Prostate gland (tissue), 2 donors: ENCODE measurements around the gene AP3D1.

Experiments used
- POLR2A ChIP-seq: fragments of 450-650 bp; IDR thresholded peaks from one replicate; pipeline ENCODE4 v1.6.1; 2016; ENCODE audit warnings: antibody characterized with exemption, mild to moderate bottlenecking
- TF ChIP-seq, protein P1 (sequence below), 4 experiments: fragments of 200-600 bp in 2 of 4; fragments of 450-650 bp in 2 of 4; sonication (generic) in 2 of 4; IDR thresholded peaks; 1 replicate in 3 of 4; 2 replicates in 1 of 4; pipeline ENCODE4 v1.5.1; 2016 to 2019; ENCODE audit warnings: antibody characterized with exemption in 4 of 4, mild to moderate bottlenecking in 2 of 4, moderate library complexity in 2 of 4

DNA sequence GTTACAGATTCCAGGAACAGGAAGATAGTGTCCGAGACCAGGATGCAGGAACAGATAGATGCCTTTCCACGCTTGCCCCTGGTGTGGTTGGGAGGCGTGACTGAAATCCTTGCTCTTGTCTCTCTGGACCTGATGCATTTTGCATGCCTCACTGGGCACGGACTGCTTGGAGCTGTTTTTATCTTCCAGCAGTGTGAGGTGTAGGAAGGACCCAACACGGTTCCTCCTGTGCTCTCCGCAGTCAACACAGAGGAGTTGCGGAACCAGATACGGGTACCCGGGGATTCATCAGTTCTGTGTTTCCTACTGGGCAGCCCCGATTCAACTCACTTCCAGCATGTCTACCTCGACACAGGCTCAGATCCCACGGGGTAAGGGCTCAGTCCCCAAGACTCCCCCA is 18.9 kb upstream of the AP3D1 start:
- TF ChIP-seq, protein P1, sequence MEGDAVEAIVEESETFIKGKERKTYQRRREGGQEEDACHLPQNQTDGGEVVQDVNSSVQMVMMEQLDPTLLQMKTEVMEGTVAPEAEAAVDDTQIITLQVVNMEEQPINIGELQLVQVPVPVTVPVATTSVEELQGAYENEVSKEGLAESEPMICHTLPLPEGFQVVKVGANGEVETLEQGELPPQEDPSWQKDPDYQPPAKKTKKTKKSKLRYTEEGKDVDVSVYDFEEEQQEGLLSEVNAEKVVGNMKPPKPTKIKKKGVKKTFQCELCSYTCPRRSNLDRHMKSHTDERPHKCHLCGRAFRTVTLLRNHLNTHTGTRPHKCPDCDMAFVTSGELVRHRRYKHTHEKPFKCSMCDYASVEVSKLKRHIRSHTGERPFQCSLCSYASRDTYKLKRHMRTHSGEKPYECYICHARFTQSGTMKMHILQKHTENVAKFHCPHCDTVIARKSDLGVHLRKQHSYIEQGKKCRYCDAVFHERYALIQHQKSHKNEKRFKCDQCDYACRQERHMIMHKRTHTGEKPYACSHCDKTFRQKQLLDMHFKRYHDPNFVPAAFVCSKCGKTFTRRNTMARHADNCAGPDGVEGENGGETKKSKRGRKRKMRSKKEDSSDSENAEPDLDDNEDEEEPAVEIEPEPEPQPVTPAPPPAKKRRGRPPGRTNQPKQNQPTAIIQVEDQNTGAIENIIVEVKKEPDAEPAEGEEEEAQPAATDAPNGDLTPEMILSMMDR (IDR thresholded peaks at IDR 0.05) = no peak
- no peak for TF ChIP-seq POLR2A
